Skeletal muscle tissue (tissue), 4 donors: ENCODE results near the gene MYL3. TPM values are rescaled to one million over a fixed set of nuclear protein-coding genes. Genes with fewer than 3 reads are reported as not detected.
A peak's percentile ranks its signal among the peaks of the same experiment; 100 is the strongest.
"Not testable (repeated sequence)": the region's sequence is repeated elsewhere in the genome, so short reads cannot be mapped to it uniquely, and the experiment has no call there.

Source experiments
- H3K27ac ChIP-seq: one replicate; pipeline ENCODE4 v1.7.0; 2013; ENCODE audit warnings: mild to moderate bottlenecking, low read depth, low read length, inconsistent platforms
- H3K27me3 ChIP-seq, 3 donors: one replicate each; pipeline ENCODE4 v1.7.0; 2013; ENCODE audit warnings: low read length in 3 of 3; ENCODE audit not compliant: control insufficient read depth in 3 of 3, insufficient read depth in 3 of 3
- H3K36me3 ChIP-seq, 3 donors: one replicate each; pipeline ENCODE4 v1.7.0; 2013; ENCODE audit warnings: low read length in 3 of 3; ENCODE audit not compliant: control insufficient read depth in 3 of 3, insufficient read depth in 3 of 3
- H3K4me1 ChIP-seq, 3 donors: one replicate each; pipeline ENCODE4 v1.7.0; 2013; ENCODE audit warnings: low read length in 3 of 3, mild to moderate bottlenecking in 3 of 3; ENCODE audit not compliant: control insufficient read depth in 3 of 3, insufficient read depth in 3 of 3
- H3K4me3 ChIP-seq, 3 donors: one replicate each; pipeline ENCODE4 v1.7.0; 2013; ENCODE audit warnings: low read length in 3 of 3
- H3K9ac ChIP-seq, 3 donors: one replicate each; pipeline ENCODE4 v1.7.0; 2013; ENCODE audit warnings: low read length in 3 of 3, mild to moderate bottlenecking in 3 of 3, moderate library complexity in 2 of 3, low read depth in 1 of 3
- H3K9me3 ChIP-seq, 3 donors: one replicate each; pipeline ENCODE4 v1.7.0; 2013; ENCODE audit warnings: low read length in 3 of 3; ENCODE audit not compliant: control insufficient read depth in 3 of 3
- total RNA-seq: library from RNA; depleted of rRNA; stranded (reverse); fragments of >200 nt; gene quantifications from one replicate; pipeline ENCODE4 v1.2.3, GENCODE V29; 2014
- donor health status: Osteomylitis.

The MYL3 gene
- total RNA-seq, result 53.2 TPM

DNA sequence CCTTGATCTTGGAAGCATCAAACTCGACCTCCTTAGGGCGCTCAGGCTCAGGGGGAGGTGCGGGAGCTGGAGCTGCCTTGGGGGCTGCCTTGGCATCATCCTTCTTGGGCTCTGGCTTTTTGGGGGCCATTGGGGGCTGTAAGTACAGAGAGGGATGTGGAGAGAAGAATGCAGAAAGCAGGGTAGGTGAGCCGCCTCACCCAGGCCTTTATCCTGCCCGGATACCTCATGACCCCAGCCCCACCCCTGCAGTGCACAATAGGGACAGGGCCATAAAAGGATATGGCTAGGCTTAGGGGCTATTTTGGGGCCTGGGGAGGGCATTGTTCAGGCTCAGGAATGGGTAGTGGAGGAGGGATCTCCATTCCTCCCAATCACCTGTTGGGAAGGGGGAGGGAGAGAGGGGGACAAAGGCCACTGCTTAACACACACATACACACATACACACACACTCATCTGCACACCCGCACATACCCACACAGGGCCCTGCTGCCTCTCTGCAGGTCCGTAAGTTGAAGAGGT is at the start of gene MYL3:
TSS of gene MYL3 (minus strand) at position 184 of the 522 bp plus-strand sequence. CDS start at position 130, 54 bp downstream.
- peak within 1 kb of the TSS; percentile 88 to 99 (median 92) for H3K9ac ChIP-seq
- H3K4me3 ChIP-seq, result peak within 1 kb of the TSS; percentile 68 to 96 (median 73)
- H3K27ac ChIP-seq, result peak within 1 kb of the TSS; percentile 92
- H3K27me3 ChIP-seq, result no peaks in the 10 kb centered on the region
- peaks cover 0 to 36% (median 10%) of the 10 kb centered on the region in 3 donors for H3K36me3 ChIP-seq
- H3K9me3 ChIP-seq, result no peaks in the 10 kb centered on the region
- peaks cover 38 to 76% (median 69%) of the 10 kb centered on the region in 3 donors for H3K4me1 ChIP-seq

DNA sequence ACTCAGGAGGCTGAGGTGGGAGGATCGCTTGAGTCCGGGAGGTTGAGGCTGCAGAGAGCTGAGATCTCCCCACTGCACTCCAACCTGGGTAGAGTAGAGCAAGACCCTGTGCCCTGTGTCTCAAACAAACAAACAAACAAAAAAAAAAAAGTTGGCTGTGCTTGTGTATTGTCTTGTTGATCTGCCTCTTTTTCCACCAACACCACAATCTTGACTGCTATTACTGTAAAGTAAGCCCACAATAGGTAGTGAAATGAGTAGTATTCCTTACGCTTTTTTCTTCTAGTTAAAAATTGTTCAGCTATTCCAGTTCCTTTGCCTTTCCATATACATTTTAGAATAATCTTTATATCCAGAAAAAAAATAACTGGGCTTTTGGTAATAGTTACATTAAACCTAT is 49.7 kb upstream of the MYL3 start:
- Histone ChIP-seq H3K9me3 (peaks cover 0 to 4% (median 0%) of the 10 kb centered on the region in 3 donors), H3K27ac (no peak overlapping the region), H3K4me1 (peaks cover 23 to 33% (median 28%) of the 10 kb centered on the region in 3 donors), H3K36me3 (peaks cover 3 to 14% (median 10%) of the 10 kb centered on the region in 3 donors), H3K4me3 (no peak overlapping the region), H3K9ac (no peak overlapping the region), H3K27me3 (no peaks in the 10 kb centered on the region)

DNA sequence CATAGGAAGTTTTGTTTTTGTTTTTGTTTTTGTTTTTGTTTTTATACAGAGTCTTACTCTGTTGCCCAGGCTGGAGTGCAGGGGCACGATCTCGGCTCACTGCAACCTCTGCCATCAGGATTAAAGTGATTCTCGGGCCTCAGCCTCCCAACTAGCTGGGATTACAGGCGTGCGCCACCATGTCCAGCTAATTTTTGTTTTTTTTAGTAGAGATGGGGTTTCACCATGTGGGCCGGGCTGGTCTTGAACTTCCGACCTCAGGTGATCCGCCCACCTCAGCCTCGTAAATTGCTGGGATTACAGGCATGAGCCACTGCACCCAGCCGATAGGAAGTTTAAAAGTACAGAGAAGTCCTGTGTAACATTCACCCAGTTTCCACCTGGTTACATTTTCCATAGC is 47.7 kb upstream of the MYL3 start:
- H3K9ac ChIP-seq, H3K4me3 ChIP-seq, H3K9me3 ChIP-seq, H3K27ac ChIP-seq, H3K27me3 ChIP-seq, H3K36me3 ChIP-seq: not testable (repeated sequence)
- H3K4me1 ChIP-seq, result peaks cover 23 to 33% (median 28%) of the 10 kb centered on the region in 3 donors

DNA sequence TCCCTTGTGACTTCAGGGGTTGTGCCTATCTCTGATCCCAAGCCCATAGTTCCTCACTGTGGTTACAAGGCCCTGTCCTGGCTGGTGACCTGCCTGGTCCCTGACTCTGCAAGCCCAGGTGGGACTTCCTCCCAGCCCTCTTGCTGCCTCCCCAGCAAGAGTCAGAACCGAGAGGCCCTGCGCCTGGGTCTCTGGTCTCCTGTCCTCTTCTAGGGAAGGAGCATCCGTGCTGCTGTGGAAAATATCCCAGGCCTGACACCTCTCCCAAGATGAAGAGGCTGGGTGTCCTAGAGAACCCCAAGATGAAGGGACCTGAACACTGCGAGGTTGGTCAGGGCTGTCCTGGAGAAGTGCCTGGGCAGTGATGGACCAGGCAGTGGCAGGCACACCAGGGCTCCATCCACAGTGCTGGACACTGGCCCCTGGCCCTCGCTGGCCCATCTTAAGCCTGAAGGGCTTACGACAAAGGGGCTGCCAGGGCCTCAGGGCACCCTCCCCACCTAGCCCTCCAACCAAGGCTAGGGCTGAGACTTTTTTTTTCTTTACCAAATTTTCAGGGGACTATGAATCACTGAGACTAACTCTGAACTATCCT is 47.0 kb upstream of the MYL3 start:
- Histone ChIP-seq H3K4me3 (no peak overlapping the region), H3K9ac (no peak overlapping the region), H3K9me3 (no peaks in the 10 kb centered on the region), H3K36me3 (no peaks in the 10 kb centered on the region), H3K27me3 (no peaks in the 10 kb centered on the region), H3K27ac (no peak overlapping the region), H3K4me1 (peaks cover 23 to 28% (median 24%) of the 10 kb centered on the region in 3 donors)

DNA sequence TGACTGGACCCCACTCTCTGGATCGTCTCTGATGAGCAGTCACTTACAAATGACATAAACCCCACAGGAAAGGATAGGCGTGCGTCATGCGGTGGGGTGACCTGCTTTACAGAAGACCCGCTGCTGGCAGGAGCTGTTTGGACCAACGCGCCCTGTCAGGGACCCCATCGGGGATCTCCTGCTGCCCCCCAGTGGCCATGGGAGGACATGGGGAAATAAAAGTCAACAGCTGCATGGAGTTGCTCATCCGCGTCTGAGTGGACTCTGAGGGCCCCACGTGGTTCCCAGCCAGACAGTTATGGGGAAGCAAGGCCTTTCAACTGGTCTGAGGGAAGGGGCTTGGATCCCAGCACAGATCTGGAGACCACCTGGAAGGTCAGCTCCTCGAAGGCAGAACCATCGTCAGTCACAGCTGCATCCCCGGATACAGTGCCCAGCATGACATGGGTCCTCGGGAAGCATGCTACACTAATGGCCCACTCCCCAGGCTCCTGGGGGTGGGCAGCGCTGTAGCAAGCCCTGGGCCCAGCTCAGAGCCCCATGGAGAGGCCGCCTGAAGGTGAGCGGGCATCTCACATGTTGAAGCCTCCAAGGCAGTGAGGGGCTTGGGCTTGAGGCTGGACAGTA is 46.4 kb upstream of the MYL3 start:
- H3K9me3 ChIP-seq, result no peaks in the 10 kb centered on the region
- H3K4me3 ChIP-seq, result peak overlapping the region; percentile 41 to 50 (median 41)

DNA sequence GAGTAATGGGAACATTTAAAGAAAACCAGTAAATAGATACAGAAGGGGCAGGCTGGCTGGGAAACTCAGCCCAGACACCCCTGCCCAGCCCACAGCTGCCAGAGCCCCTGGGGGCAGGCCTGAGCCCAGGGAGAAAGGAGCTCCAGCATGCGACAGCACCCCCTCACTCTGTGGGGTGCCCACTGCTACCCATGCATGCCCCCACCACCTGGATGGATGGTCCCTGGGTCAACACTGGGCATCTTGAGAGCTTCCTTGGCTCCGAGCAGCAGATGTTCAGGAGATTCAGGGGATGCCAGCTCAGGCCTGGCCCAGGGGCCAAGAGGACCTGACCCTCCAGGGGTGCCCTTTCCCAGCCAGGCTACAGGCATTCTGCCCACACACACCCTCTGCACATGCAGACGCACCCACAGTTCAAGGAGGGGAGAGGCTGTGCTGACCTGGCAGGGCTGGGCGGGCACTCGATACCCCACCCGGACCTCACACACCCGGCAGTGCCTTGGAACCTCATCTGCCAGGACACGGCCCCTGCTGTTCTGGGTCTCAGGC is 45.8 kb upstream of the MYL3 start:
- no peaks in the 10 kb centered on the region for H3K9me3 ChIP-seq

More for the DNA sequence above, 46.4 kb upstream of the MYL3 start:
- H3K4me1 ChIP-seq, result peaks cover 23 to 26% (median 24%) of the 10 kb centered on the region in 3 donors
- no peak overlapping the region for H3K27ac ChIP-seq
- H3K36me3 ChIP-seq, result no peaks in the 10 kb centered on the region
- peak overlapping the region in 1 of 3 donors; percentile 68 for H3K9ac ChIP-seq
- no peaks in the 10 kb centered on the region for H3K27me3 ChIP-seq

DNA sequence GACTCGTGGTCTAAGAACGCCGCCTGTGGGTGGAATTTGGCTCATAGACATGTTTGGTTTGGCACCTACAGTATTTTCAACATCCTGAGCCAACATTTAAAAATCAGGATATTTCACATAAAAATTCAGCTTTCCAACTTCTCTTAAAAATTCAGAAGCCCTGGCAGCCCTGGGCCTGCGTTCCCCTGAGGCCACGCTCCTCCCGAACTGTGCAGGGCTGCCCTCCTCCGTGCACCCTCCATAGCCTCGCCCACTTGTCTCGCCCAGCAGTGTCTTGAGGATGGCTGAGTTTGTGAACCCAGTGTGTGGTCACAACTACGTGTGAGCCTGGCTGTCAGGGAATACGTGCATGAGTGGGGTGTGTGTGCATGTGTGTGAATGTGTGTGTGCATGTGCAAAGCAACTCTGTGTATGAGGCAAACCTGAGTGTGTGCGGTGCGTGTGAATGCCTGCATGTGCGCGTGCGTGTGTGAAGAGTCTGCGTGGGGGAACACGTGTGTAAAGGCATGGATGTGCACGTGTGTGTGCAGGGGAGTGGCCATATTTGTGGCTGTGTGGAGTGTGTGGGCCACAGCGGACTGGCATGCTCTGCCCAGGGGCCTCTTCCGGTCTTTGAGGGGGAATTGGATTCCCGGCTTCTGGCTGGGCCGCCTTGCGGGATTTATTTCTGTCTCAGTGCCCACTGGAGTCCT is 45.2 kb upstream of the MYL3 start:
- Histone ChIP-seq H3K9ac (no peak overlapping the region), H3K27me3 (no peaks in the 10 kb centered on the region), H3K4me3 (no peak overlapping the region), H3K4me1 (peaks cover 18 to 20% (median 19%) of the 10 kb centered on the region in 3 donors), H3K27ac (no peak overlapping the region), H3K36me3 (no peaks in the 10 kb centered on the region), H3K9me3 (no peaks in the 10 kb centered on the region)

More for the DNA sequence above, 45.8 kb upstream of the MYL3 start:
- peak overlapping the region; percentile 41 to 50 (median 41) for H3K4me3 ChIP-seq
- no peaks in the 10 kb centered on the region for H3K27me3 ChIP-seq
- H3K9ac ChIP-seq, result peak overlapping the region in 2 of 3 donors; percentile 48 to 68
- no peak overlapping the region for H3K27ac ChIP-seq
- no peaks in the 10 kb centered on the region for H3K36me3 ChIP-seq
- H3K4me1 ChIP-seq, result peaks cover 23 to 26% (median 23%) of the 10 kb centered on the region in 3 donors

DNA sequence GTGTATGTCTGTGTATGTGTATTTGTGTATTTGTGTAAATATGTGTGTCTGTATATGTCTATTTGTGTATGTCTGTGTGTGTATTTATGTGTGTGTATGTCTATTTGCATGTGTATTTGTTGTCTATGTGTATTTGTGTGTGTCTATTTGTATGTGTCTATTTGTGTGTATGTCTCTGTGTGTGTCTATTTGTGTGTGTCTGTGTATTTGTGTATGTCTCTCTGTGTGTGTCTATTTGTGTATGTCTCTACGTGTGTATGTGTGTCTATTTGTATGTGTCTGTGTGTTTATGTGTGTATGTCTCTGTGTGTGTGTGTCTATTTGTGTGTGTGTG is 44.7 kb upstream of the MYL3 start:
- no peaks in the 10 kb centered on the region for H3K27me3 ChIP-seq
- no peaks in the 10 kb centered on the region for H3K36me3 ChIP-seq
- no peak overlapping the region for H3K27ac ChIP-seq
- no peaks in the 10 kb centered on the region for H3K9me3 ChIP-seq
- H3K9ac ChIP-seq, result no peak overlapping the region
- H3K4me1 ChIP-seq, result peaks cover 18% of the 10 kb centered on the region in 3 donors
- no peak overlapping the region for H3K4me3 ChIP-seq

DNA sequence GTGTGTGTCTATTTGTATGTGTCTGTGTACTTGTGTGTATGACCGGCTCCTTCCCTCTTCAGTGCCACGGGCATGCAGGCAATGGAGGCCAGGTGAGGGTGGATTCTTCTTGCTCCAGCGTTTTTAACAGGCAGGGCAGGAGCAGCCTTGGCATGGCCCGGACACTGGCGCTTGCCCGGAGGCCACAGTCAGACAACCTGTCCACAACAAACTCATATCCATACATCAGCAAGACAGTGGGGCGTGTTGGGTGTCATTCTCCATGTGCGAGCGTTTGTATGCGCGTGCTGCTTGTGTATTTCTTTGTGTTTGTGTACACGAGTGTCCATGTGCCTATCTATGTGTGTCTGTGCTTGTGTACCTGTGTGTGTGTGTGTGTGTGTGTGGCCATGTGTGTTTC is 44.0 kb upstream of the MYL3 start:
- Histone ChIP-seq H3K9me3 (no peaks in the 10 kb centered on the region), H3K9ac (no peak overlapping the region), H3K4me3 (no peak overlapping the region), H3K27ac (no peak overlapping the region), H3K4me1 (peaks cover 18% of the 10 kb centered on the region in 3 donors), H3K36me3 (no peaks in the 10 kb centered on the region), H3K27me3 (no peaks in the 10 kb centered on the region)
